Measurements from ENCODE around the gene KDSR. TPM values are rescaled to one million over a fixed set of nuclear protein-coding genes. Genes with fewer than 3 reads are reported as not detected.

Gene KDSR
- total and polyA plus RNA-seq, 2 donors (not counting 1 experiment from before 2014, with no cell fraction given) = 6.4 to 21.1 TPM

DNA sequence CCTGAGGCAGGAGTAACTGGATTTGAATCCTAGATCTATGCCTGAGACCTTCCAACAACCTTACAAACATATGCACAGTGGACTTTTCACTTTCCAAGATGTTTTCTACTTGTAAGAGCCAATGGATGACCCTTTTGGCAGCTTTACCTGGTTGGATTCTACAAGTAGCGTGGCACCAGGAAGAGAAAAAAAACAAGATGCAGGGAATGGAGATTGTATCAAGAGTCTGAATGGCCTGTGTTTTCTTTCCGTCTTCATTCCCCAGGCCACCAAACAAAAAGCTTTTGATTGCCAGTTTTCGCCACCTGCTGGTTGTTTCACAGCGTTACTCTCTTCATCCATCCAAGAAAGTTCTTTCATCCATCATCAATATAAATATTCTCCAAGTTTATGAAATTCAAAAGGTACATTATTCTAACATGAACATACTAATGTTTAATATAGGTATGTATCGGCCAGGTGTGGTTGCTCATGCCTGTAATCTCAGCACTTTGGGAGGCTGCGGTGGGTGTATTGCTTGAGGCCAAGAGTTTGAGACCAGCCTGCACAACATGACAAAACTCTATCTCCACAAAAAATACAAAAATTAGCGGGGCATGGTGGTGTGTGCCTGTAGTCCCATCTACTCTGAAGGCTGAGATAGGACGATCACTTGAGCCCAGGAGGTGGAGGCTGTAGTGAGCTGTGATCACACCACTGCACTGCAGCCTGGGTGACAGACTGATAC, 43.9 kb downstream of the KDSR start:
- H2AFZ ChIP-seq (ENCODE audit: insufficient read depth, low read depth, low read length, poor library complexity, severe bottlenecking) = no peak overlapping the region
- Mint-ChIP-seq H3K27me3 (no peaks in the 10 kb centered on the region), H3K27ac (no peak overlapping the region)

More for the DNA sequence above, 43.9 kb downstream of the KDSR start:
- Histone ChIP-seq H3K4me3 (ENCODE audit: control extremely low read depth in 1 of 5, extremely low read depth in 1 of 5, insufficient read depth in 1 of 5, low read depth in 2 of 5, low read length in 4 of 5) (no peak overlapping the region), H3K36me3 (replicated peaks in 1 of 2; ENCODE audit: control extremely low read depth in 1 of 2, control insufficient read depth in 1 of 2, extremely low read depth in 1 of 2, insufficient read depth in 2 of 2, low read length in 1 of 2) (no peaks in the 10 kb centered on the region), H3K4me1 (ENCODE audit: control insufficient read depth in 2 of 2, insufficient read depth in 2 of 2, low read length in 2 of 2) (peaks cover 7 to 20% of the 10 kb centered on the region in 2 donors), H3K9ac (ENCODE audit: low read length) (no peak overlapping the region), H4K20me1 (ENCODE audit: control insufficient read depth, insufficient read depth, low read length, poor library complexity, severe bottlenecking) (no peaks in the 10 kb centered on the region), H3K9me3 (ENCODE audit: control extremely low read depth in 1 of 3, control insufficient read depth in 2 of 3, insufficient read depth in 1 of 3, low read length in 2 of 3) (no peaks in the 10 kb centered on the region), H3K27me3 (replicated peaks in 1 of 4; ENCODE audit: control extremely low read depth in 1 of 4, control insufficient read depth in 3 of 4, insufficient read depth in 4 of 4, low read length in 3 of 4) (no peaks in the 10 kb centered on the region), H3K4me2 (replicated peaks; ENCODE audit: low read depth, low read length, poor library complexity, severe bottlenecking) (no peak overlapping the region), H3K27ac (ENCODE audit: low read length in 2 of 2) (no peak overlapping the region), H3K79me2 (ENCODE audit: control insufficient read depth, insufficient read depth, low read length) (peaks cover 17% of the 10 kb centered on the region)
- no peaks in the 10 kb centered on the region for H3K9me3 Mint-ChIP-seq (ENCODE audit: insufficient read depth)
- TF ChIP-seq, protein P1, sequence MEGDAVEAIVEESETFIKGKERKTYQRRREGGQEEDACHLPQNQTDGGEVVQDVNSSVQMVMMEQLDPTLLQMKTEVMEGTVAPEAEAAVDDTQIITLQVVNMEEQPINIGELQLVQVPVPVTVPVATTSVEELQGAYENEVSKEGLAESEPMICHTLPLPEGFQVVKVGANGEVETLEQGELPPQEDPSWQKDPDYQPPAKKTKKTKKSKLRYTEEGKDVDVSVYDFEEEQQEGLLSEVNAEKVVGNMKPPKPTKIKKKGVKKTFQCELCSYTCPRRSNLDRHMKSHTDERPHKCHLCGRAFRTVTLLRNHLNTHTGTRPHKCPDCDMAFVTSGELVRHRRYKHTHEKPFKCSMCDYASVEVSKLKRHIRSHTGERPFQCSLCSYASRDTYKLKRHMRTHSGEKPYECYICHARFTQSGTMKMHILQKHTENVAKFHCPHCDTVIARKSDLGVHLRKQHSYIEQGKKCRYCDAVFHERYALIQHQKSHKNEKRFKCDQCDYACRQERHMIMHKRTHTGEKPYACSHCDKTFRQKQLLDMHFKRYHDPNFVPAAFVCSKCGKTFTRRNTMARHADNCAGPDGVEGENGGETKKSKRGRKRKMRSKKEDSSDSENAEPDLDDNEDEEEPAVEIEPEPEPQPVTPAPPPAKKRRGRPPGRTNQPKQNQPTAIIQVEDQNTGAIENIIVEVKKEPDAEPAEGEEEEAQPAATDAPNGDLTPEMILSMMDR (IDR thresholded peaks at IDR 0.05) = peak; percentile 88
- no peak for TF ChIP-seq EZH2 (IDR thresholded peaks at IDR 0.05; ENCODE audit: borderline replicate concordance, insufficient read depth, low read depth, low read length, poor library complexity, severe bottlenecking)
- intact Hi-C loops (cut with micrococcal nuclease) = loop anchor here (1.0 to 10.0 kb wide), 4 partner anchors 99 to 798 kb away; partner anchors contain the start of genes VPS4B and ZCCHC2
- peaks cover 24% of the 10 kb centered on the region for H3K4me1 Mint-ChIP-seq
- ATAC-seq (ENCODE audit: low read depth) = no peak
- POLR2A ChIA-PET = interaction anchor here (1.7 to 2.2 kb wide), 2 partner anchors 161 to 191 kb away, joined by 6 to 10 read pairs; no protein-coding TSS in a partner anchor
- 33% methylated on average over 1 of the region's 8 CpGs for WGBS (ENCODE audit: insufficient coverage)
- no peak overlapping the region for H3K4me3 Mint-ChIP-seq
- peak; percentile 80 for DNase-seq
- CTCF ChIA-PET = interaction anchor here (0.6 to 8.9 kb wide), 39 partner anchors 8 to 319 kb away, joined by 3 to 223 read pairs (median 5); no protein-coding TSS in a partner anchor

Data from B cell (primary cell).